Measurements from ENCODE around the gene LRPPRC. TPM values are rescaled to one million over a fixed set of nuclear protein-coding genes. Genes with fewer than 3 reads are reported as not detected.

LRPPRC gene
- total RNA-seq, 1 experiment from 2014 or later = 253 TPM

DNA sequence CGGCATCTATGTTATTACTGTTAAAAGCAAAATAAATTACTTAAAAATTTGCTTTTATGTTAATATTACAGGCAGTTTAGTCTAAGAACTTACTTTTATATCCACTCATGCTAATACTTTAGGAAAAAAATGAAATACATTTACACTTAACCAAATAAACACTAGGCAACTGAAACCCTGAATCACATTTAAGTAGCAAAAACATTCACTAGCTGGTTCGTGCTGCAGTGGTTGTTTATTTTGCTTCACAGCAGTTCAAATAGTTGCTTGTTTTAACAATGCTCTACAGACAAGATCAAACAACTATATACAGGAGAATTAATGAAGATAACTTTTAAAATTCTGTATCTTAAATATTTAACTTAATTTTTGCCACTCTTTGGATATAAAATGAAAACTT lies 96.2 kb downstream of the LRPPRC start:
- Mint-ChIP-seq H3K9me3 (no peaks in the 10 kb centered on the region), H3K36me3 (peaks cover 66% of the 10 kb centered on the region), H3K4me3 (no peak overlapping the region), H3K27ac (no peak overlapping the region), H3K4me1 (no peaks in the 10 kb centered on the region; the same call in 1 of the 2 replicates), H3K27me3 (ENCODE audit: low read depth) (no peaks in the 10 kb centered on the region)
- ChIA-PET POLR2A (no interaction called here), CTCF (no interaction called here)
- ATAC-seq (no peak), DNase-seq (ENCODE audit: low spot score) (no peak)
- TF ChIP-seq SP1 (CRISPR knock-in tag; conservative IDR thresholded peaks at IDR 0.05) (no peak), ZNF263 (CRISPR knock-in tag; IDR thresholded peaks at IDR 0.05; ENCODE audit: low read depth) (no peak), CREB1 (CRISPR knock-in tag; IDR thresholded peaks at IDR 0.05) (no peak), NR3C1 (CRISPR knock-in tag; conservative IDR thresholded peaks at IDR 0.05; ENCODE audit: low read depth) (no peak), TCF7 (CRISPR knock-in tag; IDR thresholded peaks at IDR 0.05; ENCODE audit: low read depth) (no peak)
- TF ChIP-seq, protein P1, sequence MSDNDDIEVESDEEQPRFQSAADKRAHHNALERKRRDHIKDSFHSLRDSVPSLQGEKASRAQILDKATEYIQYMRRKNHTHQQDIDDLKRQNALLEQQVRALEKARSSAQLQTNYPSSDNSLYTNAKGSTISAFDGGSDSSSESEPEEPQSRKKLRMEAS (CRISPR knock-in tag; IDR thresholded peaks at IDR 0.05) = no peak
- TF ChIP-seq, protein P2, sequence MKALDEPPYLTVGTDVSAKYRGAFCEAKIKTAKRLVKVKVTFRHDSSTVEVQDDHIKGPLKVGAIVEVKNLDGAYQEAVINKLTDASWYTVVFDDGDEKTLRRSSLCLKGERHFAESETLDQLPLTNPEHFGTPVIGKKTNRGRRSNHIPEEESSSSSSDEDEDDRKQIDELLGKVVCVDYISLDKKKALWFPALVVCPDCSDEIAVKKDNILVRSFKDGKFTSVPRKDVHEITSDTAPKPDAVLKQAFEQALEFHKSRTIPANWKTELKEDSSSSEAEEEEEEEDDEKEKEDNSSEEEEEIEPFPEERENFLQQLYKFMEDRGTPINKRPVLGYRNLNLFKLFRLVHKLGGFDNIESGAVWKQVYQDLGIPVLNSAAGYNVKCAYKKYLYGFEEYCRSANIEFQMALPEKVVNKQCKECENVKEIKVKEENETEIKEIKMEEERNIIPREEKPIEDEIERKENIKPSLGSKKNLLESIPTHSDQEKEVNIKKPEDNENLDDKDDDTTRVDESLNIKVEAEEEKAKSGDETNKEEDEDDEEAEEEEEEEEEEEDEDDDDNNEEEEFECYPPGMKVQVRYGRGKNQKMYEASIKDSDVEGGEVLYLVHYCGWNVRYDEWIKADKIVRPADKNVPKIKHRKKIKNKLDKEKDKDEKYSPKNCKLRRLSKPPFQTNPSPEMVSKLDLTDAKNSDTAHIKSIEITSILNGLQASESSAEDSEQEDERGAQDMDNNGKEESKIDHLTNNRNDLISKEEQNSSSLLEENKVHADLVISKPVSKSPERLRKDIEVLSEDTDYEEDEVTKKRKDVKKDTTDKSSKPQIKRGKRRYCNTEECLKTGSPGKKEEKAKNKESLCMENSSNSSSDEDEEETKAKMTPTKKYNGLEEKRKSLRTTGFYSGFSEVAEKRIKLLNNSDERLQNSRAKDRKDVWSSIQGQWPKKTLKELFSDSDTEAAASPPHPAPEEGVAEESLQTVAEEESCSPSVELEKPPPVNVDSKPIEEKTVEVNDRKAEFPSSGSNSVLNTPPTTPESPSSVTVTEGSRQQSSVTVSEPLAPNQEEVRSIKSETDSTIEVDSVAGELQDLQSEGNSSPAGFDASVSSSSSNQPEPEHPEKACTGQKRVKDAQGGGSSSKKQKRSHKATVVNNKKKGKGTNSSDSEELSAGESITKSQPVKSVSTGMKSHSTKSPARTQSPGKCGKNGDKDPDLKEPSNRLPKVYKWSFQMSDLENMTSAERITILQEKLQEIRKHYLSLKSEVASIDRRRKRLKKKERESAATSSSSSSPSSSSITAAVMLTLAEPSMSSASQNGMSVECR (CRISPR knock-in tag; IDR thresholded peaks at IDR 0.05; ENCODE audit: borderline replicate concordance) = no peak
- TF ChIP-seq, protein P3, sequence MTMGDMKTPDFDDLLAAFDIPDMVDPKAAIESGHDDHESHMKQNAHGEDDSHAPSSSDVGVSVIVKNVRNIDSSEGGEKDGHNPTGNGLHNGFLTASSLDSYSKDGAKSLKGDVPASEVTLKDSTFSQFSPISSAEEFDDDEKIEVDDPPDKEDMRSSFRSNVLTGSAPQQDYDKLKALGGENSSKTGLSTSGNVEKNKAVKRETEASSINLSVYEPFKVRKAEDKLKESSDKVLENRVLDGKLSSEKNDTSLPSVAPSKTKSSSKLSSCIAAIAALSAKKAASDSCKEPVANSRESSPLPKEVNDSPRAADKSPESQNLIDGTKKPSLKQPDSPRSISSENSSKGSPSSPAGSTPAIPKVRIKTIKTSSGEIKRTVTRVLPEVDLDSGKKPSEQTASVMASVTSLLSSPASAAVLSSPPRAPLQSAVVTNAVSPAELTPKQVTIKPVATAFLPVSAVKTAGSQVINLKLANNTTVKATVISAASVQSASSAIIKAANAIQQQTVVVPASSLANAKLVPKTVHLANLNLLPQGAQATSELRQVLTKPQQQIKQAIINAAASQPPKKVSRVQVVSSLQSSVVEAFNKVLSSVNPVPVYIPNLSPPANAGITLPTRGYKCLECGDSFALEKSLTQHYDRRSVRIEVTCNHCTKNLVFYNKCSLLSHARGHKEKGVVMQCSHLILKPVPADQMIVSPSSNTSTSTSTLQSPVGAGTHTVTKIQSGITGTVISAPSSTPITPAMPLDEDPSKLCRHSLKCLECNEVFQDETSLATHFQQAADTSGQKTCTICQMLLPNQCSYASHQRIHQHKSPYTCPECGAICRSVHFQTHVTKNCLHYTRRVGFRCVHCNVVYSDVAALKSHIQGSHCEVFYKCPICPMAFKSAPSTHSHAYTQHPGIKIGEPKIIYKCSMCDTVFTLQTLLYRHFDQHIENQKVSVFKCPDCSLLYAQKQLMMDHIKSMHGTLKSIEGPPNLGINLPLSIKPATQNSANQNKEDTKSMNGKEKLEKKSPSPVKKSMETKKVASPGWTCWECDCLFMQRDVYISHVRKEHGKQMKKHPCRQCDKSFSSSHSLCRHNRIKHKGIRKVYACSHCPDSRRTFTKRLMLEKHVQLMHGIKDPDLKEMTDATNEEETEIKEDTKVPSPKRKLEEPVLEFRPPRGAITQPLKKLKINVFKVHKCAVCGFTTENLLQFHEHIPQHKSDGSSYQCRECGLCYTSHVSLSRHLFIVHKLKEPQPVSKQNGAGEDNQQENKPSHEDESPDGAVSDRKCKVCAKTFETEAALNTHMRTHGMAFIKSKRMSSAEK (CRISPR knock-in tag; IDR thresholded peaks at IDR 0.05; ENCODE audit: borderline replicate concordance) = no peak
- TF ChIP-seq, protein P4, sequence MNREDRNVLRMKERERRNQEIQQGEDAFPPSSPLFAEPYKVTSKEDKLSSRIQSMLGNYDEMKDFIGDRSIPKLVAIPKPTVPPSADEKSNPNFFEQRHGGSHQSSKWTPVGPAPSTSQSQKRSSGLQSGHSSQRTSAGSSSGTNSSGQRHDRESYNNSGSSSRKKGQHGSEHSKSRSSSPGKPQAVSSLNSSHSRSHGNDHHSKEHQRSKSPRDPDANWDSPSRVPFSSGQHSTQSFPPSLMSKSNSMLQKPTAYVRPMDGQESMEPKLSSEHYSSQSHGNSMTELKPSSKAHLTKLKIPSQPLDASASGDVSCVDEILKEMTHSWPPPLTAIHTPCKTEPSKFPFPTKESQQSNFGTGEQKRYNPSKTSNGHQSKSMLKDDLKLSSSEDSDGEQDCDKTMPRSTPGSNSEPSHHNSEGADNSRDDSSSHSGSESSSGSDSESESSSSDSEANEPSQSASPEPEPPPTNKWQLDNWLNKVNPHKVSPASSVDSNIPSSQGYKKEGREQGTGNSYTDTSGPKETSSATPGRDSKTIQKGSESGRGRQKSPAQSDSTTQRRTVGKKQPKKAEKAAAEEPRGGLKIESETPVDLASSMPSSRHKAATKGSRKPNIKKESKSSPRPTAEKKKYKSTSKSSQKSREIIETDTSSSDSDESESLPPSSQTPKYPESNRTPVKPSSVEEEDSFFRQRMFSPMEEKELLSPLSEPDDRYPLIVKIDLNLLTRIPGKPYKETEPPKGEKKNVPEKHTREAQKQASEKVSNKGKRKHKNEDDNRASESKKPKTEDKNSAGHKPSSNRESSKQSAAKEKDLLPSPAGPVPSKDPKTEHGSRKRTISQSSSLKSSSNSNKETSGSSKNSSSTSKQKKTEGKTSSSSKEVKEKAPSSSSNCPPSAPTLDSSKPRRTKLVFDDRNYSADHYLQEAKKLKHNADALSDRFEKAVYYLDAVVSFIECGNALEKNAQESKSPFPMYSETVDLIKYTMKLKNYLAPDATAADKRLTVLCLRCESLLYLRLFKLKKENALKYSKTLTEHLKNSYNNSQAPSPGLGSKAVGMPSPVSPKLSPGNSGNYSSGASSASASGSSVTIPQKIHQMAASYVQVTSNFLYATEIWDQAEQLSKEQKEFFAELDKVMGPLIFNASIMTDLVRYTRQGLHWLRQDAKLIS (CRISPR knock-in tag; IDR thresholded peaks at IDR 0.05; ENCODE audit: borderline replicate concordance) = no peak
- TF ChIP-seq, protein P5, sequence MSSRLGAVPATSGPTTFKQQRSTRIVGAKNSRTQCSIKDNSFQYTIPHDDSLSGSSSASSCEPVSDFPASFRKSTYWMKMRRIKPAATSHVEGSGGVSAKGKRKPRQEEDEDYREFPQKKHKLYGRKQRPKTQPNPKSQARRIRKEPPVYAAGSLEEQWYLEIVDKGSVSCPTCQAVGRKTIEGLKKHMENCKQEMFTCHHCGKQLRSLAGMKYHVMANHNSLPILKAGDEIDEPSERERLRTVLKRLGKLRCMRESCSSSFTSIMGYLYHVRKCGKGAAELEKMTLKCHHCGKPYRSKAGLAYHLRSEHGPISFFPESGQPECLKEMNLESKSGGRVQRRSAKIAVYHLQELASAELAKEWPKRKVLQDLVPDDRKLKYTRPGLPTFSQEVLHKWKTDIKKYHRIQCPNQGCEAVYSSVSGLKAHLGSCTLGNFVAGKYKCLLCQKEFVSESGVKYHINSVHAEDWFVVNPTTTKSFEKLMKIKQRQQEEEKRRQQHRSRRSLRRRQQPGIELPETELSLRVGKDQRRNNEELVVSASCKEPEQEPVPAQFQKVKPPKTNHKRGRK (CRISPR knock-in tag; IDR thresholded peaks at IDR 0.05; ENCODE audit: borderline replicate concordance) = no peak
- TF ChIP-seq, protein P6, sequence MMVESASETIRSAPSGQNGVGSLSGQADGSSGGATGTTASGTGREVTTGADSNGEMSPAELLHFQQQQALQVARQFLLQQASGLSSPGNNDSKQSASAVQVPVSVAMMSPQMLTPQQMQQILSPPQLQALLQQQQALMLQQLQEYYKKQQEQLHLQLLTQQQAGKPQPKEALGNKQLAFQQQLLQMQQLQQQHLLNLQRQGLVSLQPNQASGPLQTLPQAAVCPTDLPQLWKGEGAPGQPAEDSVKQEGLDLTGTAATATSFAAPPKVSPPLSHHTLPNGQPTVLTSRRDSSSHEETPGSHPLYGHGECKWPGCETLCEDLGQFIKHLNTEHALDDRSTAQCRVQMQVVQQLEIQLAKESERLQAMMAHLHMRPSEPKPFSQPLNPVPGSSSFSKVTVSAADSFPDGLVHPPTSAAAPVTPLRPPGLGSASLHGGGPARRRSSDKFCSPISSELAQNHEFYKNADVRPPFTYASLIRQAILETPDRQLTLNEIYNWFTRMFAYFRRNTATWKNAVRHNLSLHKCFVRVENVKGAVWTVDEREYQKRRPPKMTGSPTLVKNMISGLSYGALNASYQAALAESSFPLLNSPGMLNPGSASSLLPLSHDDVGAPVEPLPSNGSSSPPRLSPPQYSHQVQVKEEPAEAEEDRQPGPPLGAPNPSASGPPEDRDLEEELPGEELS (CRISPR knock-in tag; IDR thresholded peaks at IDR 0.05) = no peak
- TF ChIP-seq, protein P7, sequence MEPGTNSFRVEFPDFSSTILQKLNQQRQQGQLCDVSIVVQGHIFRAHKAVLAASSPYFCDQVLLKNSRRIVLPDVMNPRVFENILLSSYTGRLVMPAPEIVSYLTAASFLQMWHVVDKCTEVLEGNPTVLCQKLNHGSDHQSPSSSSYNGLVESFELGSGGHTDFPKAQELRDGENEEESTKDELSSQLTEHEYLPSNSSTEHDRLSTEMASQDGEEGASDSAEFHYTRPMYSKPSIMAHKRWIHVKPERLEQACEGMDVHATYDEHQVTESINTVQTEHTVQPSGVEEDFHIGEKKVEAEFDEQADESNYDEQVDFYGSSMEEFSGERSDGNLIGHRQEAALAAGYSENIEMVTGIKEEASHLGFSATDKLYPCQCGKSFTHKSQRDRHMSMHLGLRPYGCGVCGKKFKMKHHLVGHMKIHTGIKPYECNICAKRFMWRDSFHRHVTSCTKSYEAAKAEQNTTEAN (CRISPR knock-in tag; IDR thresholded peaks at IDR 0.05) = no peak
- TF ChIP-seq, protein P8, sequence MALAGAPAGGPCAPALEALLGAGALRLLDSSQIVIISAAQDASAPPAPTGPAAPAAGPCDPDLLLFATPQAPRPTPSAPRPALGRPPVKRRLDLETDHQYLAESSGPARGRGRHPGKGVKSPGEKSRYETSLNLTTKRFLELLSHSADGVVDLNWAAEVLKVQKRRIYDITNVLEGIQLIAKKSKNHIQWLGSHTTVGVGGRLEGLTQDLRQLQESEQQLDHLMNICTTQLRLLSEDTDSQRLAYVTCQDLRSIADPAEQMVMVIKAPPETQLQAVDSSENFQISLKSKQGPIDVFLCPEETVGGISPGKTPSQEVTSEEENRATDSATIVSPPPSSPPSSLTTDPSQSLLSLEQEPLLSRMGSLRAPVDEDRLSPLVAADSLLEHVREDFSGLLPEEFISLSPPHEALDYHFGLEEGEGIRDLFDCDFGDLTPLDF (CRISPR knock-in tag; IDR thresholded peaks at IDR 0.05) = no peak
